Loucy (cell line): ENCODE results near the gene BAMBI.

Source experiments
- H2AFZ ChIP-seq: fragments of 200-600 bp; sonication (generic); 2 replicates; pipeline ENCODE4 v1.6.0; 2016; ENCODE audit warnings: antibody characterized with exemption, mild to moderate bottlenecking, low read length, moderate library complexity
- H3F3A ChIP-seq: fragments of 200-600 bp; 2 replicates; pipeline ENCODE4 v1.6.0; 2016; ENCODE audit warnings: antibody characterized with exemption, low read depth, mild to moderate bottlenecking
- H3K27me3 ChIP-seq: fragments of 200-600 bp; sonication (generic); 2 replicates; pipeline ENCODE4 v1.6.1; 2014; ENCODE audit warnings: low read length, mild to moderate bottlenecking; ENCODE audit not compliant: insufficient read depth, poor library complexity, severe bottlenecking
- H3K36me3 ChIP-seq: fragments of 200-600 bp; sonication (generic); 2 replicates; pipeline ENCODE4 v1.6.1; 2016; ENCODE audit warnings: low read length; ENCODE audit not compliant: insufficient read depth
- H3K4me1 ChIP-seq: fragments of 200-600 bp; sonication (generic); 2 replicates; pipeline ENCODE4 v1.5.1; 2014; ENCODE audit warnings: low read length, mild to moderate bottlenecking; ENCODE audit not compliant: insufficient read depth, poor library complexity, severe bottlenecking
- H3K4me2 ChIP-seq: fragments of 200-600 bp; sonication (generic); 2 replicates; pipeline ENCODE4 v1.6.0; 2014; ENCODE audit warnings: antibody characterized with exemption, low read length, low read depth, mild to moderate bottlenecking; ENCODE audit not compliant: poor library complexity, severe bottlenecking
- H3K4me3 ChIP-seq: fragments of 200-600 bp; sonication (generic); 2 replicates; pipeline ENCODE4 v1.5.1; 2014; ENCODE audit warnings: low read length, mild to moderate bottlenecking, mixed read lengths; ENCODE audit not compliant: poor library complexity, severe bottlenecking
- H3K79me2 ChIP-seq: fragments of 200-600 bp; sonication (generic); 2 replicates; pipeline ENCODE4 v1.6.1; 2014; ENCODE audit warnings: low read length; ENCODE audit not compliant: insufficient read depth
- H3K9ac ChIP-seq: fragments of 200-600 bp; sonication (generic); 2 replicates; pipeline ENCODE4 v1.6.0; 2014; ENCODE audit warnings: mild to moderate bottlenecking, low read depth, low read length, moderate library complexity; ENCODE audit not compliant: poor library complexity, severe bottlenecking
- H3K9me2 ChIP-seq: fragments of 200-600 bp; sonication (generic); replicated peaks from 2 replicates; pipeline ENCODE4 v1.6.1; 2016; ENCODE audit warnings: low read depth, low read length, mixed read lengths
- H3K9me3 ChIP-seq: fragments of 200-600 bp; sonication (generic); 2 replicates; pipeline ENCODE4 v1.6.1; 2014; ENCODE audit warnings: mild to moderate bottlenecking, antibody characterized with exemption, low read length, low read depth; ENCODE audit not compliant: insufficient read depth
- H4K20me1 ChIP-seq: fragments of 200-600 bp; sonication (generic); 2 replicates; pipeline ENCODE4 v1.6.0; 2014; ENCODE audit warnings: antibody characterized with exemption, low read length, mild to moderate bottlenecking; ENCODE audit not compliant: insufficient read depth, poor library complexity, severe bottlenecking
- CTCF ChIP-seq: fragments of 200-600 bp; sonication (generic); conservative IDR thresholded peaks from 2 replicates; pipeline ENCODE4 v1.5.1; 2014; ENCODE audit warnings: mild to moderate bottlenecking, antibody characterized with exemption, low read length
- EZH2phosphoT487 ChIP-seq: fragments of 200-600 bp; IDR thresholded peaks from 2 replicates; pipeline ENCODE4 v1.6.1; 2018; ENCODE audit warnings: antibody characterized with exemption, mild to moderate bottlenecking, moderate library complexity, borderline replicate concordance

The BAMBI gene

GRCh38 chr10:28632584-28632945, 44.8 kb upstream of the BAMBI start:
- Histone ChIP-seq H3K9me2 (no peaks in the 10 kb centered on the region), H3F3A (no peaks in the 10 kb centered on the region), H3K36me3 (no peaks in the 10 kb centered on the region), H4K20me1 (no peaks in the 10 kb centered on the region), H3K4me2 (no peak overlapping the region), H3K9me3 (no peaks in the 10 kb centered on the region), H3K4me1 (no peaks in the 10 kb centered on the region), H3K79me2 (no peaks in the 10 kb centered on the region), H3K4me3 (no peak overlapping the region), H3K27me3 (no peaks in the 10 kb centered on the region), H2AFZ (no peak overlapping the region), H3K9ac (no peak overlapping the region)
- TF ChIP-seq EZH2phosphoT487 (no peak), CTCF (no peak)

- H3K9me3 ChIP-seq = no peaks in the 10 kb centered on the region
- no peaks in the 10 kb centered on the region for H3K27me3 ChIP-seq
- TF ChIP-seq CTCF = no peak
- no peak for TF ChIP-seq EZH2phosphoT487
- no peak overlapping the region for H3K4me2 ChIP-seq
- H3K79me2 ChIP-seq = no peaks in the 10 kb centered on the region
- no peaks in the 10 kb centered on the region for H3F3A ChIP-seq
- H3K36me3 ChIP-seq = no peaks in the 10 kb centered on the region
- no peak overlapping the region for H2AFZ ChIP-seq
- no peak overlapping the region for H3K4me3 ChIP-seq
- no peaks in the 10 kb centered on the region for H3K9me2 ChIP-seq
- no peaks in the 10 kb centered on the region for H4K20me1 ChIP-seq
- no peak overlapping the region for H3K9ac ChIP-seq
- no peaks in the 10 kb centered on the region for H3K4me1 ChIP-seq
Measured at GRCh38 chr10:28633750-28634149, 43.6 kb upstream of the BAMBI start.

- Histone ChIP-seq H3K36me3 (no peaks in the 10 kb centered on the region), H2AFZ (no peak overlapping the region), H3K4me1 (no peaks in the 10 kb centered on the region), H3K4me3 (no peak overlapping the region), H3K9ac (no peak overlapping the region), H3K27me3 (no peaks in the 10 kb centered on the region), H3K4me2 (no peak overlapping the region), H3K79me2 (no peaks in the 10 kb centered on the region), H3K9me3 (no peaks in the 10 kb centered on the region), H3F3A (no peaks in the 10 kb centered on the region), H3K9me2 (no peaks in the 10 kb centered on the region), H4K20me1 (no peaks in the 10 kb centered on the region)
- no peak for TF ChIP-seq EZH2phosphoT487
- no peak for TF ChIP-seq CTCF
Measured at GRCh38 chr10:28637346-28637745, 40.0 kb upstream of the BAMBI start.
